Peyer's patch (tissue), 4 donors: Measurements from ENCODE around the gene SIGLECL1. TPM values are rescaled to one million over a fixed set of nuclear protein-coding genes. Genes with fewer than 3 reads are reported as not detected.

Experiments used
- DNase-seq, 3 donors: peaks; one replicate each; pipeline ENCODE4 v3.0.0-alpha.2; 2017 to 2019
- H3K27ac ChIP-seq, 4 donors: fragments of 200-600 bp; sonication (generic); one replicate each; pipeline ENCODE4 v1.5.1; 2016 to 2019
- H3K27me3 ChIP-seq, 2 donors: fragments of 200-600 bp; sonication (generic); one replicate each; pipeline ENCODE4 v1.5.1; 2019
- H3K36me3 ChIP-seq, 3 donors: fragments of 200-600 bp; sonication (generic); one replicate each; pipeline ENCODE4 v1.5.1; 2016 to 2019
- H3K4me1 ChIP-seq, 4 donors: fragments of 200-600 bp; sonication (generic); one replicate each; pipeline ENCODE4 v1.5.1; 2016 to 2019
- H3K4me3 ChIP-seq, 4 donors: fragments of 200-600 bp; sonication (generic); 1 replicate in 3 of 4; 2 replicates in 1 of 4; pipeline ENCODE4 v1.5.1; 2016 to 2019; ENCODE audit warnings: mild to moderate bottlenecking in 1 of 4
- H3K9me3 ChIP-seq, 4 donors: fragments of 200-600 bp; sonication (generic); one replicate each; pipeline ENCODE4 v1.5.1; 2016 to 2019; ENCODE audit warnings: mild to moderate bottlenecking in 1 of 4
- CTCF ChIP-seq, 6 experiments: fragments of 450-650 bp in 4 of 6; fragments of 200-600 bp in 2 of 6; sonication (generic) in 1 of 6; IDR thresholded peaks; one replicate each; pipeline ENCODE4 v1.5.1; 2017 to 2019; ENCODE audit warnings: antibody characterized with exemption in 6 of 6, mild to moderate bottlenecking in 3 of 6, moderate library complexity in 1 of 6
- POLR2A ChIP-seq, 2 donors: fragments of 450-650 bp; IDR thresholded peaks; one replicate each; pipeline ENCODE4 v1.5.1; 2017; ENCODE audit warnings: antibody characterized with exemption in 2 of 2, mild to moderate bottlenecking in 2 of 2, moderate library complexity in 2 of 2
- small RNA-seq, 2 donors: library from RNA; depleted of rRNA; stranded (forward); fragments of <200 nt; gene quantifications; one replicate each; pipeline ENCODE3, GENCODE V24; 2016
- total RNA-seq, 4 donors: library from RNA; depleted of rRNA; stranded (reverse); fragments of >200 nt; gene quantifications; one replicate each; pipeline ENCODE4 v1.1.0, GENCODE V29; 2016

SIGLECL1 gene
- total RNA-seq, 4 donors from 2014 or later = not detected

GRCh38 chr19:51317968-51318367 is 67.1 kb downstream of the SIGLECL1 start:
- Histone ChIP-seq H3K4me3 (no peak overlapping the region), H3K27ac (no peak overlapping the region), H3K4me1 (no peaks in the 10 kb centered on the region), H3K27me3 (no peaks in the 10 kb centered on the region), H3K36me3 (no peaks in the 10 kb centered on the region), H3K9me3 (no peaks in the 10 kb centered on the region)
- DNase-seq = peak in 1 of 3 donors; percentile 8
- TF ChIP-seq POLR2A (IDR thresholded peaks at IDR 0.05) = no peak
- no peak for TF ChIP-seq CTCF (IDR thresholded peaks at IDR 0.05)

Small RNA genes lying within 50 kb of the gene (small RNA-seq; reads per million reads assigned to genes)
- 0 reads per million in 2 donors for gene MIR8074

Other genes with a start within 250 kb of the SIGLECL1 start
- not detected for gene KLK8, start 249.5 kb upstream of the SIGLECL1 start, total RNA-seq
- gene KLK10, start 231.4 kb upstream of the SIGLECL1 start, total RNA-seq = 1 to 10 TPM in 2 of 4 donors, not detected in 2; 2.4 to 6.3 TPM
- 1 to 10 TPM in 3 of 4 donors, not detected in 1; 1.7 to 3.8 (median 1.9) TPM for gene KLK11, start 224.5 kb upstream of the SIGLECL1 start, total RNA-seq
- gene KLK12, start 216.1 kb upstream of the SIGLECL1 start, total RNA-seq = 1 to 10 TPM in 2 of 4 donors, not detected in 2; 1.4 to 4.7 TPM
- 1 to 10 TPM in 3 of 4 donors, not detected in 1; 1.2 to 5.0 (median 1.3) TPM for gene KLK13, start 186.0 kb upstream of the SIGLECL1 start, total RNA-seq
- 1 to 10 TPM in 2 of 4 donors, not detected in 2; 1.1 to 6.6 TPM for gene KLK14, start 168.2 kb upstream of the SIGLECL1 start, total RNA-seq
- 10 to 100 TPM in 1 of 4 donors, 1 to 10 TPM in 3; 4.4 to 10.0 (median 6.5) TPM for gene CTU1, start 142.7 kb upstream of the SIGLECL1 start, total RNA-seq
- gene SIGLEC9, start 126.2 kb upstream of the SIGLECL1 start, total RNA-seq = 1 to 10 TPM in 2 of 4 donors, not detected in 2; 1.9 to 2.1 TPM
- gene SIGLEC7, start 108.8 kb upstream of the SIGLECL1 start, total RNA-seq = not detected
- 10 to 100 TPM in 1 of 4 donors, 1 to 10 TPM in 1, under 1 TPM in 1, not detected in 1; 0.88 to 22.3 (median 2.4) TPM for gene CD33, start 26.0 kb upstream of the SIGLECL1 start, total RNA-seq
- not detected for gene IGLON5, start 60.6 kb downstream of the SIGLECL1 start, total RNA-seq
- gene VSIG10L, start 91.1 kb downstream of the SIGLECL1 start, total RNA-seq = 1 to 10 TPM in 3 of 4 donors, not detected in 1; 2.5 to 6.5 (median 5.2) TPM
- 100 to 1,000 TPM; 125 to 305 (median 154) TPM for gene ETFB, start 115.3 kb downstream of the SIGLECL1 start, total RNA-seq
- not detected for gene CLDND2, start 117.9 kb downstream of the SIGLECL1 start, total RNA-seq
- gene NKG7, start 121.6 kb downstream of the SIGLECL1 start, total RNA-seq = 1 to 10 TPM in 2 of 4 donors, not detected in 2; 1.2 to 1.8 TPM
- gene LIM2, start 136.9 kb downstream of the SIGLECL1 start, total RNA-seq = not detected
- not detected for gene C19orf84, start 139.5 kb downstream of the SIGLECL1 start, total RNA-seq
- gene SIGLEC10, start 166.6 kb downstream of the SIGLECL1 start, total RNA-seq = 10 to 100 TPM in 1 of 4 donors, 1 to 10 TPM in 2, under 1 TPM in 1; 0.53 to 35.5 (median 3.0) TPM
- gene SIGLEC8, start 207.4 kb downstream of the SIGLECL1 start, total RNA-seq = 10 to 100 TPM in 1 of 4 donors, under 1 TPM in 3; 0.18 to 13.2 (median 0.52) TPM
- 1 to 10 TPM; 2.4 to 4.4 (median 2.5) TPM for gene CEACAM18, start 227.5 kb downstream of the SIGLECL1 start, total RNA-seq